NCI-H226 (cell line): ENCODE results near the gene RAB42.
A peak's percentile ranks its signal among the peaks of the same experiment; 100 is the strongest.

Experiments
- DNase-seq: peaks from one replicate; pipeline ENCODE4 v3.0.0-alpha.2; 2015

Gene RAB42

GRCh38 chr1:28591708-28592320 is at the start of gene RAB42:
RAB42 (plus strand) TSS chr1:28592265; CDS start chr1:28592512, 247 bp downstream.
- DNase-seq = no peak

- DNase-seq = no peak
Measured at GRCh38 chr1:28545246-28545628, 46.8 kb upstream of the RAB42 start.

- DNase-seq = no peak
Measured at GRCh38 chr1:28548318-28548717, 43.7 kb upstream of the RAB42 start.

- DNase-seq = no peak
Measured at GRCh38 chr1:28551381-28551780, 40.7 kb upstream of the RAB42 start.

- DNase-seq = peak; percentile 89
Measured at GRCh38 chr1:28552758-28553663, 39.1 kb upstream of the RAB42 start, which contains the start of gene TRNAU1AP. TRNAU1AP (plus strand) TSS chr1:28553085; CDS start chr1:28553111, 26 bp downstream.

- no peak for DNase-seq
Measured at GRCh38 chr1:28560886-28561285, 31.2 kb upstream of the RAB42 start.

- DNase-seq = no peak
Measured at GRCh38 chr1:28564310-28564709, 27.8 kb upstream of the RAB42 start.

- DNase-seq = no peak
Measured at GRCh38 chr1:28565040-28565439, 27.0 kb upstream of the RAB42 start.

- DNase-seq = no peak
Measured at GRCh38 chr1:28565726-28566125, 26.3 kb upstream of the RAB42 start.

- no peak for DNase-seq
Measured at GRCh38 chr1:28566931-28567330, 25.1 kb upstream of the RAB42 start.

- DNase-seq = no peak
Measured at GRCh38 chr1:28571911-28572310, 20.2 kb upstream of the RAB42 start.

- DNase-seq = peak; percentile 67
Measured at GRCh38 chr1:28572891-28573290, 19.2 kb upstream of the RAB42 start.

- no peak for DNase-seq
Measured at GRCh38 chr1:28573564-28573963, 18.5 kb upstream of the RAB42 start.

- DNase-seq = no peak
Measured at GRCh38 chr1:28577052-28577678, 14.9 kb upstream of the RAB42 start.

GRCh38 chr1:28577738-28578536 is 14.1 kb upstream of the RAB42 start:
- no peak for DNase-seq

- DNase-seq = no peak
Measured at GRCh38 chr1:28578696-28579218, 13.3 kb upstream of the RAB42 start.

GRCh38 chr1:28579401-28579800 is 12.7 kb upstream of the RAB42 start:
- DNase-seq = no peak

- DNase-seq = no peak
Measured at GRCh38 chr1:28580722-28581530, 11.1 kb upstream of the RAB42 start.

- peak; percentile 93 for DNase-seq
Measured at GRCh38 chr1:28581531-28582247, 10.4 kb upstream of the RAB42 start.

GRCh38 chr1:28582248-28582615 is 9.8 kb upstream of the RAB42 start:
- DNase-seq = no peak
